Left lobe of liver (tissue), 2 donors: ENCODE measurements around the gene INKA2. TPM values are rescaled to one million over a fixed set of nuclear protein-coding genes. Genes with fewer than 3 reads are reported as not detected.
A peak's percentile ranks its signal among the peaks of the same experiment; 100 is the strongest.

Experiments used
- ATAC-seq: fragments of 200-7000 bp; cut with Tn5 transposase; one replicate; pipeline ENCODE4 v1.9.1; 2020; ENCODE audit warnings: mild to moderate bottlenecking, moderate library complexity
- DNase-seq: peaks from one replicate; pipeline ENCODE4 v3.0.0-alpha.2; 2020; ENCODE audit warnings: low spot score
- total RNA-seq: library from RNA; stranded (reverse); gene quantifications from one replicate; pipeline ENCODE4 v1.2.1, GENCODE V29; 2021
- donor health status: DM: no; HTN: no; CAD: no; lungs with moderate emphysema.
- donor health status: DM: no; HTN: yes; CAD: no.

Gene INKA2
- 1.1 TPM for total RNA-seq

DNA sequence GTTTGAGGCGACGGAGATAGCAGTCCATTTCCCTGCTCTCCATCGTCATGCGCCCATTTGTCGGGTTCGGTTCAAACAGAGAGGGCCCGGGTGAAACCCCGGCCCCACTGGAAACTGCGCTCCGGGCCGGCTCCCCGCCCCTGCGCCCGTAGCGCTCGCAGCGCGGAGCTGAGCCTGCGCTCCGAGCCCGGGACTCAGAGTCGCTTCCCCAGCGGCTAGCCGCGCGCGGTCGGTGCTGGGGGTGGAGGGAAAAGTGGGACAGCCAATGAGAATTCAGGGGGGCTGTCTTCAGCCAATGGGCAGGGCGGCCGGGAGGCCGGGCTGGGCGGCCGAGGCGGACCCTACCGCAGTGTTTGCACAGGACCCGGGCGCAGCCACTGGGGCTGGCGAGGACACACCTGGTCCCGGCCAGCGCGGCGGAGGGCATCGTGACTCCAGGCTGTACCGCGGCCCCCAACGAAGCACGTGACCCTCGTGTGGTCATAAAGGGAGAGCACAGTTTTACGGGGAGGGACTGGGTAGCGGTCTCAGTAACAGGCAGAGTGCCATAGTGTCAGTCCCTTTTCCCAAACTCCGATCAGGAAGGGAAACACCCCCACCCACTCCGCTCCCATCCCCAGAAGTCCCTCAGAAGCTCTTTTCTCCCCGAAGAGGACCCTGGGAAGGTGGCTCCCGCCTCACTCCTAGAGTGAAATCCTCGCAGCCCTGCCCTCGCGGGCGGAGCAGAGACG is at the start of gene INKA2:
Gene INKA2, minus strand, starts transcription at position 202 of the 731 bp plus-strand sequence. Its CDS starts 153 bp downstream, at position 49.
- ATAC-seq (peak; percentile 90), DNase-seq (peak; percentile 90)

DNA sequence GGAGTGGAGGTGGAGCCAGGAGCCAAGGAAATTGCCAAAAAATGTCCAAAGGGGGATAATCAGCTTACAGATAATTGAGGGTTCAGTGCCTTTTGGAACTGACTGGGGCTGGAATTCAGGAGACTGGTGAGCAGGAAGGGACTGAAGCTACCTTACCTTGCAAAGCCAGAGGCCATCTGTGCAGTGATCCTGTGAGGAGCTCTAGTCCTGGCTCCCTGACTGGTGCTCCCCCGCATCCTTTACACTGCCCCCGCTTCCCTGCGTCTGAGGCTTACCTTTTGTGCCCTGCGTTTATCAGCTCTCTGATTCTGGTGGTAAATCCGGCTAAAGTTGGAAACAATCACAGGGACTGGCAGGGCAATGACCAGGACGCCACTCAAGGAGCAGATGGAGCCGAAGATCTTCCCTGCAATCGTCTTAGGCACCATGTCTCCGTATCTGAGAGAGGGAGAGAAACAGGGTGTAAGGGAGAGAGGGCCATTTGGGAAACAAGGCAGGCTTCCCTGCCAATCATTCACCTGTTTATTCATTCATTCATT is 47.5 kb upstream of the INKA2 start:
- no peak for DNase-seq

DNA sequence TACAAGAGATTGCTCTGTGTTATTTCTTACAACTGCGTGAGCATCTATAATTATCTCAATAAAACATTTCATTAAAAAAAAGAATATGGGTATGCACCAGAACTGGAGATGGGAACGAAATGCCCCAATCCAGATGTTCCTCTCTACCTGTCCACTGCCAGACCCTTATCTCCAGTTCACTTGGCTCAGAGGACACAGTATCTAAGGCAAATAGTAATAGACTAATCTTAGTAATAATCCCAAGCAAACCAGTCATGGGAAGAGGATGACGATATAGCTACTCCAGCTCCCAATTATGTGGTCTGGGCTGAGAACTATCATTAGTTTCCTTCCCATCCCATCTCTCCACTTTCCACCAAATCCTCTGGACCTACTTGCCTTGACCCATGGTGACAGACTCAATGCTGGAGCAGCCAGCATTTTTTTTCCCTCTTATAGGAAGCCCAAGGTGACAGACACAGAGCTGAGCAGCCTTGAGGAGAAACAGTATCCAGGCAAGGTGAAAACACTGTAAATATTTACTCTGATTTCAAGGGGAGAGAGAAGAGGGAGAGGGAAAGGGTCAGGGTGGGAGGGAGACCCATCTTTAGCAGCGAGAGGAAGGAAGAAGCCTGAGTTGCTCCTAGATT is 45.2 kb upstream of the INKA2 start:
- no peak for ATAC-seq
- no peak for DNase-seq

More for the DNA sequence above, 47.5 kb upstream of the INKA2 start:
- ATAC-seq: no peak

DNA sequence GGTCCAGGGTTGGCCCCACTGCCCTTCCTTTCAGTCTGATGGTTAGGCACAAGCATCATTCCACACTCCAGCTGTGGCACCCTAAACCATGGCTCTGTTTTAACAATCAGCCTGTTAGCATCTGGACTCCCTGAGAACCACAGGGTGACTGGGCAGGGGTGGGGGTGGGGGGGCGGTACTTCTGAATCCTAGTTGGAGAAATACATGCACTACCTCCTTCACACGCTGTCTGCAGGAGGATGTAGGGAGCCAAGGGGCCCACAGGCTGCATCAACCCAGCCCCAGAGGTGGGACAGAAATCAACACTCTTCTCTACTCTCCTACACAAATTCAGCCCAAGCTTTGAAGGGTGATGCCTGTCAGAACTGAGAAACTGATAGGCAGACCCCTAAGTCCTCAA is 40.4 kb upstream of the INKA2 start:
- no peak for ATAC-seq
- no peak for DNase-seq

DNA sequence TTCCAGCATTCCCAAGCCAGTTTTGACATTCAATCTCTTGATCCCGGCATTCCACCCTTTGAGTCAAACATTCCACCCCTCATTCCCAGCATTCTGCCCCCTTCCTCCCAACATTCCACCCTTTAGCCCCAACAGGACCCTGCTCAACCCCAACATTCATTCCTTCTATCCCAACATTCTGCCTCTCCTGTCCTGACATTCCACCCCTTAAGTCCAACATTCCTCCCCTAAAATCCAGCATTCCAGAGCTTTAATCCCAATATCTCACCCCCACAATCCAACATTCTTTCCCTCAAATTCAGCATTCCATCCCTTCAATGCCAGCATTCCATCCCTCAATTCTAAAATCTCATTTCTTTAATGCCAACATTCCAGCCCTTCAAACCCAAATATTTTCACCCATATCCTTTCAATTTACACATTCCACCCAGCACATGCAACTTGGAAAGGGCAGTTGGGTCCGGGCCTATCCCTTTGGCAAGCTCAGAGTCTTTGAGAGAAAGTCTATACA is 39.4 kb upstream of the INKA2 start:
- ATAC-seq (no peak), DNase-seq (no peak)

DNA sequence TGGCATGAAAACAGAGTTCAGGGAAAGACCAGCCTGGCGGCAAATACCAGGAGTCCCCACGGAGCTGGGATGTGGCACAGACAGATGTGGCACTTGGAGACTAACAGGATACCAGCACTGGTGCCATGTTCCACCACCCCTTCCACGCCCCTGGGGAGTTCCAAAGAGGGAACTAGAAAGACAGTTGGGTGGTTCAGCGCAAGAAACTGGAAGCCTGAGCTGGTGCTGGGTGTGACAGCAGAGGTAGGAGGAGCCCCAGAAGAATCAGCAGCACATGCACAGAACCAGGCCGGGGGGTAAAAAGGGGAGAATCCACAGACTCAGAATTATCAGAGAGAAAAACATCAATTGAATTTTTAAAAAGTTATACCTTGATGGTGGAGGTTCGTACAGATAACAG is 38.9 kb upstream of the INKA2 start:
- DNase-seq (no peak), ATAC-seq (no peak)

DNA sequence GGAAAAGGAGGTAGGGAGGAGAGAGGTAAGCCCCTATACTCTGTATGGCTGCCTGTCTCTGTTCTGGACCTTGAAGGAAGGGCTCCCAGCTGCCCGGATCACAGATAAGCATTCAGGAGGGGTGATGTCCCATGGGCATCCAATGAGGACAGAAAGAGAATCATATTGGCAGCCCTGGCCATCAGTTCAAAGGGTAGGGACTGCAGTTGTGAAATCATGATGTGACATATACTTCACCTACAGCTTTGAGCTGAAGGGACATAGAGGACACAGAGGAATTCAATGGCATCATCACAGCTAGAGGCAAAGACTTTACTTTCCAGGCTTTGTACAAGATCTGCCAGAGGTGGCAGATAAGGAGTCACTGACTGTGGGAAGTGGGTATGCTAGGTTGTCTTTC is 38.1 kb upstream of the INKA2 start:
- ATAC-seq: peak; percentile 56
- no peak for DNase-seq

DNA sequence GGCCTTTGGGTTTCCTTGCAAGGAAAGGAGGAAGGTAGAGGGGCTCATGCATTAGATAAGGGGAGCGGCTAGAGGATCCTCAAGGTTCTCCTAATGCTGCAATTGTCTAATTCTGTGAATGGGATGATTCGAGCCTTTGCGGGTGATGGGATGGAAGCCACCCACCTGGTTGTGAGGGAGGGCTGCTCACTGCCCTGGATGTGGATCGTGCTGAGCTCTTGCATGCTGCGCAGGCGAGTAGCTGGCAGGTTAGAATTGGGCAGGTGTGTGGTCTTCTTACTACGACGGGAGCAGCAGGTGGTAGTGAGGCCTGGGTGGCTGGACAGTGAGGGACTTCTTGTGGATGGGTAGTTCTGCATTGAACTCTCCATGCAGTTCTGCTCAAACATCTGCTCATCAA is 37.7 kb upstream of the INKA2 start:
- DNase-seq (no peak), ATAC-seq (no peak)

DNA sequence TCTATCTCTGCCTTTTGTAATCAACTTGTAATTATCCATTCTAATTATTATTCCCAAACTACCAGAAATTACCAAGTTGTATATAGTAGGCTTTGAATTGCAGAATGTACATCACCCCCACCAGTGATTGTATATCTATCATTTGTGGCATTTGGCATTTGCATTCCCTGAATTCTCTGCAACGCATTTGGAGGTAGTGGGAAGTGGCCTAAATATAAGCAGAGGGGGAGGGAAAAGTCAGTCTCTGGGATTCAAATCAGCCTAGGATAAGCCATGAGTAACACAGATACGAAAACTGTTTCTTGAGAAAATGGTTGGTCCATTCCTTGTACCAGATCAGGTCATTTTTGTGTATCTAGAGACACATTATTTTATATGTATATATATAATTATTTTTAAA is 37.2 kb upstream of the INKA2 start:
- no peak for ATAC-seq
- DNase-seq: no peak

DNA sequence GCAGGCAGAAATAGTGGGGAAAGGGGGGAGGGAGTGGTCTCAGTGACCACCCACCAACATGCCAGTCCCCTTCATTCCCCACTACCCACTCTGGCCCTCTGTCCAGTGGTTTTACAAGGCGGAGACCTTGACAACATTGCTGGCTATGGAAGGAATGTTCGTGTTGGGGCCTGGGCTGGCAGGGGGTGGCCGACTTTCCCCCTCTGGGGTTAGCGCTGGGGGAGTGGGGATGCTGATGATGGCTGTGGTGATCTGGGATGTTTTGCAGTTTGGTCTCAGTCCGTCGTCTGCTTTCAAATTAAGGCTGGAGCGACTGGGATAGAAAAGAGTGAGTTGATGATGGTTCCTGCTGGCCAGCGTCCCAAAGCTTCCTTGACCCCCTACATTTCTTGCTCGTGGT is 36.8 kb upstream of the INKA2 start:
- no peak for ATAC-seq

DNA sequence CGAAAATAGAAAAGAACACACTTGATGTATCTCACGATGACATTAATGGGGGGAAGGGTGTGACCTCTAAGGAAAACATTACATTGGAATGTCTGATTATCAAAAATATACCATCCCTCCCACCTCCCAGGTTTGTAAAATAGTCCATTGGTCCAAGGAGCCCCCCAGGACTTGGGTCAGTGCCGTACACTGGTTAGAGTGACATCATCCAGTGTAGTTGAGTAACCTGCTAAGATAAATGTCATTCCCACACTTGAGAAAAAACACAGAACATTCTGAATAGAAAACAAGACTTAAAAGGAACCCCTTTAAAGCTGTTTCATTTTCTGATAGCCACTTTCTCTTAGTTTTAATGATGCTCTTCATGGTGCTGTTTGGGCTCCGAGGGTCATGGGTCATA is 31.7 kb upstream of the INKA2 start:
- ATAC-seq (no peak), DNase-seq (no peak)

More for the DNA sequence above, 36.8 kb upstream of the INKA2 start:
- DNase-seq: no peak

DNA sequence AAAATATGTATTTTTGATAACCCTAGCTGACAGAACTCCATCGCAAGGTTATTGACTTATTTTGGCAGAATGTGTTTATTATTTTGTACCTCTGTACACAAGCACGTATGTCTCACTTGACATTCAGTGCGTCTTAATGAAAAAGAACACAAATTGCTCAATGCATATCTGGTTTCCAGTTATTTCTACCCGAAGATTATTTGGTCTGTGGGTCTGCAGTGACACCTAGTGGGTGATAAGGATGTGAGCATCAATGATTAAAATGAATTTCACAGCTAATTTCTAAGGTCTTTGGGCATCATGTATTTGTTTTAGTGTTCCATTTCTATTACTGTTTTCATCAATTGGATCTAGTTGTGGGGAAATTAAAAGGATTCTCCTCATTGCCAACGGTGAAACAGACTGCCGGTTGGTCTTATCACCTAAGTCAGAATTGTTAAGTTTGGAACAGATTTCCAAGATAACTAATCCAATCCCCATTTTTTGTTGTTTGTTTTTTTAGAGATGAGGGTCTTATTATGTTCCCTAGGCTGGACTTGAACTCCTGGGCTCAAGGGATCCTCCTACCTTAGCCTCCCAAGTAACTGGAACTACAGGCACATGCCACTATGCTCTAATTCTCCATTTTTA is 30.4 kb upstream of the INKA2 start:
- ATAC-seq (peak; percentile 92), DNase-seq (no peak)

DNA sequence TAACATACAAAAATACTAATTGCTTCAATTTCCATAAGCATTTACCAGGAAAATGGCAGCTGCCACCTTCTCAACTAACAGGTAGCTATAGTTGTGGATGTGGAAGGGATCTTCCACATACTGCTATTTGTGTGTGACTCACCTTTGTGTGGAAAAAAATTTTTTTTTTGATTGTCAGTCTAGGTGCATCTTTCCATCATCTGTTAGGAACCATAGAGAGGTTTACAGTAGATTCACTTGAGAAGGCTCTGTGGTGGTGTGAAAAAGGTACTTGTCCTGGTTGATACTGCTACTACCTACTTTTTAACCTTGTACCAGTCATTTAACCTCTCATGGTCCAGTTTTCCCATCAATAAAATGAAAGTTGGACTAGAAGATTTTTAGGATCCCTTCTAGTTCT is 29.4 kb upstream of the INKA2 start:
- peak; percentile 22 for ATAC-seq

DNA sequence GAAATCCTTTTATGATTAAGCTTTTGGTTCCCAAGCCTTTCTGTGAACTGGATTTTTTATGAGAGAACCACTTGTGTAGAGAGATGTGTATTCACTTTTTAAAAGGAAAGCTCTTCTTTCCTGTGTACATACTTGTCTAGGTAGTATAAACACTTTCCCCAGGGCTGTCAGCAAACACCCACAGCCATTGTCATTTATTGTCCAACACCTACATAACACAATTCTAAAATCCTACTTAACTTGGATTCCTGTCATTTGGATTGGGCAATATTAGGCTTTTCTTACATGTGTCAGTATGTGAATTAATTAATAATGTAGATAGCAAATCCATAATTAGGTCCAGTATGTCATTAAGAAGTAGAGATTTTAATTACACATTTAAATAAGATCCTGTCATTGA is 28.8 kb upstream of the INKA2 start:
- ATAC-seq (no peak), DNase-seq (no peak)

More for the DNA sequence above, 29.4 kb upstream of the INKA2 start:
- no peak for DNase-seq

DNA sequence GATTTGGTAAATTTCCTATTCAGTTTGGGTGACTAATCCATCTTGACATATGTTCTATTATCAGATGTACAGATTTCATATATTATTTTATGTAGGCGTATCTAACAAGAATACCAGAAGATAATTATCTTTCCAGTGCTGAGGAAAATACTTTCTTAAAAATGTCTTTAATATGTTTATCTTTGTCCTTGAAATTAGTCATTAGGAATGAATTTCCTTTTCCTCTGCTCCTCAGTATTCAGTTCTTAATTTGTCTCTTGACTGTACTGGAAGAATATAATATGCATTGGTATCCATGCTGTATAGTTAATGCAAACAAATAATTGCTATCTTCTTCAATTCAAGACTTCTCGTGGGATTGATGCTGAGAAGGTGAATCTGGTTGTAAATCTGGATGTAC is 23.1 kb upstream of the INKA2 start:
- ATAC-seq (no peak), DNase-seq (no peak)

DNA sequence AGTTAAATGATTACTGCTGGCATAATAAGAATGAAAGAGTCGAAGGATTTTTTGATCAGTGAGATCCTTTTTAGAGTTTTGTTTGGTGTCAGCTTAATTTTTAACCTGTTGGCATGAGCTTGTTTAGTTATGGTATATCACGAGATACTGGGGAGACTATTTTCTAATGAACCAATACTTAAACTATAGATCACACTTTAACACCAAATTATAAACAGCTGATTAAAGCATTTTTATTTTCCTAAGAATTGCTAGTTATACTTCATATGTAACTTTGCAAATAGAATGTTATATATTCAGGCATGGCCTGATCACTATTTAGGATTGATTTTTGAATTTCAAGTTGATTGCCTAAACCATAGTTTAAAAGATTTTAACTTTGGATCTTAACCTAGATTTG is 22.5 kb upstream of the INKA2 start:
- ATAC-seq (no peak), DNase-seq (no peak)

DNA sequence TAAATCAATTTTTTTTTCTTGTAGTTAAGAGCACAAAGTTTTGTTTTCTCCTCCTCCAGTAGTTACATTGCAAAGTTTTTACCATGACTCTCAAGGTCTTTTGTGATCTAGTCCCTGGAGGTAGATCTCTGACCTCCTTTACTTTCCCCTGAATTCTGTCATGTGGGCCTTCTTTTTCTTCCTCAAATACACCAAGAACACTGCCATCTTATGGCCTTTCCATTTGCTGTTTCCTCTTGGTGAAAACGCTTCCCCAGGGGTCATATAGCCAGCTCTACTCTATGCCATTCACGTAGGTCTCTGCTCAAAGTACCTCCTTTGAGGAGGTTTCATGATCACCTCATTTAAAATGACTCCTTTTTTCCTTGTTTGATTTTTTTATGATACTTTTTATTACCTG is 19.2 kb upstream of the INKA2 start:
- ATAC-seq (no peak), DNase-seq (no peak)

DNA sequence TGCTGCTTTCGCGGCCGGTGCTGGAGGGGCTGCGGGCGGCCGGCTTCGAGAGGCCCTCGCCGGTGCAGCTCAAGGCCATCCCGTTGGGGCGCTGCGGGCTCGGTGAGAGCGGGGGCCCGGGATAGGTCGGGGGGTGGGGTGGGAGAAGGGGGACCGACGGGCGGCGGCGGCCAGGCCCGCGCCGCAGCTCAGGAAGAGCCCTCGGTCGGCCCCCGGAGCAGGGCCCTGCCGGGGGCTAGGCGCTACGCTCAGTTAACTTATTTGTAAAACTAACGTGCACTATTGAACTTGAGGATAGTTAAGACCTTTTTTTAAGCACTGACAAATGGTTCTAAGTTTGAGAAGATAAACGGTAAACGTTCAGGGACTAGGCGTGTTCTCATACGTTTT is 16.9 kb upstream of the INKA2 start:
- DNase-seq (no peak), ATAC-seq (peak; percentile 40)

DNA sequence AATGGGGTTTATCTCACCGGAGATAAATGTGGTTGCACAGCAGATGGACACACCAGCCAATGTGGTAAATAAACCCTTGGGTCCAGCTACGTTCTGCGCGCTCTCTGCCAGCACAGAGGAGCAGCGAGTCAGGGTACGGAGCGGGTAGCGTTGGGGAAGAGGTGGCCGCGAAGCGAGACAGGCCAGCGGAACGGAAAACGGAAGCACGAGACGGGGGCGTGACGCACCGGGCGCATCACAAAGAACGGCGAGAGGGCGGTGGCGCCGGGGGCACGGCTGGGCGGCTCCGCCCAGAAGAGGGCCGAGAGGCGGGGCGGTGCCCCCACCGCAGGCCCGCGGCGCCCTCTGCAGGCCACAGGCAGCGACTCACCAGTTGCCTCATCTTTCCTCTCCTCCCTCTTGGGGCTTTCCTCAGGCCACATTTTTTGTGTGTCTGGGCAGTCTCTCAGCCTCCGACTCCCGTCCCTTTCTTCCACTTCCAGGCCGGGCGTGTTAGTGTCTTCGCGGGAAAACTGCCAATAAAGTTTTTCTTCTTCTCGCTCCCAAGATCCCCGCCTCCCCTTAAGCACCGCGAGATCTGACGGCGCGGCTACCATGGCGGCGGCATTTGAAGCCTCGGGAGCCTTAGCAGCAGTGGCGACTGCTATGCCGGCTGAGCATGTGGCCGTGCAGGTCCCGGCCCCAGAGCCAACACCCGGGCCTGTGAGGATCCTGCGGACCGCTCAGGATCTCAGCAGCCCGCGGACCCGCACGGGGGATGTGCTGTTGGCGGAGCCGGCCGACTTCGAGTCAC is 16.3 kb upstream of the INKA2 start, which contains the start of gene DDX20:
Gene DDX20, plus strand, starts transcription at position 571 of the 793 bp plus-strand sequence. Its CDS starts 24 bp downstream, at position 595.
- DNase-seq (peak; percentile 93), ATAC-seq (peak; percentile 98)

DNA sequence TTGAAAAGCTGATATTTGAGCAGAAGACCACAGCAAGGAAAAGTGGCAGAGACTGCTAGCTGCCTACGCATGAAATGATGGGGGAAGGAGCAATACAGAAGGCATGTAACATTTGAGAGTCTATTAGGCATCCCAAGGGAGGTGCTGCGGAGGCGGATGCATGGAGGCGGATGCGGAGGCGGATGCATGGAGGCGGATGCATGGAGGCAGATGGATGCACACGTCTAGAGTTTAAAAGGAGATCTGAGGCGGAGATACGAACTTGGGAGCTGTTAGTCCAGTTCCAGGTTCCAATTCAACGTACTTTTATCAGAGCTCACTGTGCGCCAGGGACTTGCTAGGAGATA is 15.8 kb upstream of the INKA2 start:
- ATAC-seq: peak; percentile 24
- DNase-seq: no peak
